Suprapubic skin (tissue), 4 donors: ENCODE measurements around the gene CCDC102B. TPM values are rescaled to one million over a fixed set of nuclear protein-coding genes. Genes with fewer than 3 reads are reported as not detected.

Experiments used
- DNase-seq, 2 donors: peaks; one replicate each; pipeline ENCODE4 v3.0.0-alpha.2; 2019; ENCODE audit warnings: low spot score in 2 of 2
- H3K27ac ChIP-seq: fragments of 200-600 bp; sonication (generic); one replicate; pipeline ENCODE4 v1.5.1; 2019
- H3K27me3 ChIP-seq: fragments of 200-600 bp; sonication (generic); one replicate; pipeline ENCODE4 v1.5.1; 2019
- H3K36me3 ChIP-seq: fragments of 200-600 bp; sonication (generic); one replicate; pipeline ENCODE4 v1.5.1; 2019
- H3K4me1 ChIP-seq: fragments of 200-600 bp; sonication (generic); one replicate; pipeline ENCODE4 v1.5.1; 2019
- H3K4me3 ChIP-seq: fragments of 200-600 bp; sonication (generic); one replicate; pipeline ENCODE4 v1.5.1; 2019; ENCODE audit warnings: mild to moderate bottlenecking
- H3K9me3 ChIP-seq: fragments of 200-600 bp; sonication (generic); one replicate; pipeline ENCODE4 v1.5.1; 2019
- CTCF ChIP-seq, 2 donors: fragments of 200-600 bp in 1 of 2; fragments of 450-650 bp in 1 of 2; sonication (generic) in 1 of 2; IDR thresholded peaks; one replicate each; pipeline ENCODE4 v1.5.1; 2016 to 2019; ENCODE audit warnings: antibody characterized with exemption in 2 of 2, mild to moderate bottlenecking in 1 of 2, moderate library complexity in 1 of 2
- EP300 ChIP-seq: sonication (generic); formaldehyde crosslinking; IDR thresholded peaks from one replicate; pipeline ENCODE4 v1.6.1; 2017; ENCODE audit warnings: antibody characterized with exemption
- POLR2A ChIP-seq, 2 donors: fragments of 450-650 bp; IDR thresholded peaks; one replicate each; pipeline ENCODE4 v1.6.1; 2017; ENCODE audit warnings: antibody characterized with exemption in 2 of 2, mild to moderate bottlenecking in 2 of 2, moderate library complexity in 2 of 2
- POLR2AphosphoS5 ChIP-seq, 3 donors: sonication (generic); formaldehyde crosslinking; IDR thresholded peaks; one replicate each; pipeline ENCODE4 v1.6.1; 2017; ENCODE audit warnings: antibody characterized with exemption in 3 of 3
- WGBS: methylation state at CpG from one replicate; pipeline ENCODE4 v1.1.5; 2018; 5-methylcytosine and 5-hydroxymethylcytosine counted together
- total RNA-seq, 4 donors: library from RNA; depleted of rRNA; stranded (reverse); fragments of >200 nt; gene quantifications; one replicate each; pipeline ENCODE4 v1.1.0, GENCODE V29; 2016

CCDC102B gene
- total RNA-seq, 4 donors from 2014 or later, result 1.6 to 4.1 (median 2.7) TPM; not detected in 1

GRCh38 chr18:69088973-69089372, 291.1 kb downstream of the CCDC102B start:
- H3K4me1 ChIP-seq, result no peaks in the 10 kb centered on the region
- H3K27ac ChIP-seq, result no peak overlapping the region
- H3K9me3 ChIP-seq, result no peaks in the 10 kb centered on the region
- WGBS, result 81% methylated on average over 2 of the region's 2 CpGs
- H3K27me3 ChIP-seq, result no peaks in the 10 kb centered on the region
- TF ChIP-seq POLR2A (IDR thresholded peaks at IDR 0.05) (no peak), CTCF (IDR thresholded peaks at IDR 0.05) (no peak), EP300 (no peak), POLR2AphosphoS5 (IDR thresholded peaks at IDR 0.05) (no peak)
- no peaks in the 10 kb centered on the region for H3K36me3 ChIP-seq
- no peak for DNase-seq
- H3K4me3 ChIP-seq, result no peak overlapping the region

- Histone ChIP-seq H3K4me3 (no peak overlapping the region), H3K27ac (no peak overlapping the region), H3K27me3 (no peaks in the 10 kb centered on the region), H3K36me3 (no peaks in the 10 kb centered on the region), H3K9me3 (no peaks in the 10 kb centered on the region), H3K4me1 (no peaks in the 10 kb centered on the region)
- no peak for DNase-seq
- TF ChIP-seq POLR2AphosphoS5 (IDR thresholded peaks at IDR 0.05), result no peak
- no peak for TF ChIP-seq POLR2A (IDR thresholded peaks at IDR 0.05)
- no peak for TF ChIP-seq EP300
- TF ChIP-seq CTCF (IDR thresholded peaks at IDR 0.05), result no peak
- WGBS, result 89% methylated on average over 4 of the region's 4 CpGs
Measured at GRCh38 chr18:69097349-69097748, 299.5 kb downstream of the CCDC102B start.

GRCh38 chr18:69102959-69103358, 305.1 kb downstream of the CCDC102B start:
- DNase-seq, result no peak
- WGBS, result 35% methylated on average over 1 of the region's 1 CpG
- Histone ChIP-seq H3K27me3 (no peaks in the 10 kb centered on the region), H3K9me3 (no peaks in the 10 kb centered on the region), H3K4me1 (no peaks in the 10 kb centered on the region), H3K27ac (no peak overlapping the region), H3K4me3 (no peak overlapping the region), H3K36me3 (no peaks in the 10 kb centered on the region)
- no peak for TF ChIP-seq POLR2AphosphoS5 (IDR thresholded peaks at IDR 0.05)
- TF ChIP-seq CTCF (IDR thresholded peaks at IDR 0.05), result no peak
- TF ChIP-seq POLR2A (IDR thresholded peaks at IDR 0.05), result no peak
- no peak for TF ChIP-seq EP300

Other genes starting within 250 kb of the CCDC102B start
- gene TMX3, start 83.0 kb upstream of the CCDC102B start, total RNA-seq, result 10 to 100 TPM; 19.1 to 44.0 (median 25.3) TPM